PC-9 (cell line): Measurements from ENCODE around the gene MLIP.

Experiments
- EZH2 ChIP-seq: fragments of 200-600 bp; sonication (generic); IDR thresholded peaks from 2 replicates; pipeline ENCODE4 v1.8.0; 2017; ENCODE audit warnings: antibody characterized with exemption, low read depth
- TF ChIP-seq, protein P1 (sequence below): fragments of 200-600 bp; sonication (generic); conservative IDR thresholded peaks from 2 replicates; pipeline ENCODE4 v1.6.1; 2017; ENCODE audit warnings: mixed run types, antibody characterized with exemption, mild to moderate bottlenecking, moderate library complexity

DNA sequence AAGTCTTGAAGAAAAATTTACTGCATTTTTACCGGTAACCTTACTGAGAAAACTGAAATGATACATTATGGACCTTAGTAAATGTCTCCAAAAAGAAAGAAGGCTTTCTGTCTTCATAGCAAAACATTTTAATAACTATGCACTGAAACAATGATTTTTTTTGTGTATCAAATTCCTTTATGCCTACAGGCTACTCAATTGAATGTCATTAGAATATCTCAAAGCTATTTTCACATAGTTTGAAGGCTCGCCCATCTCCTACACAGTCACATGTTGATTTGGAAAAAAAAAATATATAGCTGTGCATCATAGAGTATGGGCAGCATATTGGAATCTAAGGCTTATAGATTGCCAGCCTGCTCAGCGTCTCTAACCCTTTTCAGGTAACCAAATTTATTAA, 12.0 kb upstream of the MLIP start:
- TF ChIP-seq, protein P1, sequence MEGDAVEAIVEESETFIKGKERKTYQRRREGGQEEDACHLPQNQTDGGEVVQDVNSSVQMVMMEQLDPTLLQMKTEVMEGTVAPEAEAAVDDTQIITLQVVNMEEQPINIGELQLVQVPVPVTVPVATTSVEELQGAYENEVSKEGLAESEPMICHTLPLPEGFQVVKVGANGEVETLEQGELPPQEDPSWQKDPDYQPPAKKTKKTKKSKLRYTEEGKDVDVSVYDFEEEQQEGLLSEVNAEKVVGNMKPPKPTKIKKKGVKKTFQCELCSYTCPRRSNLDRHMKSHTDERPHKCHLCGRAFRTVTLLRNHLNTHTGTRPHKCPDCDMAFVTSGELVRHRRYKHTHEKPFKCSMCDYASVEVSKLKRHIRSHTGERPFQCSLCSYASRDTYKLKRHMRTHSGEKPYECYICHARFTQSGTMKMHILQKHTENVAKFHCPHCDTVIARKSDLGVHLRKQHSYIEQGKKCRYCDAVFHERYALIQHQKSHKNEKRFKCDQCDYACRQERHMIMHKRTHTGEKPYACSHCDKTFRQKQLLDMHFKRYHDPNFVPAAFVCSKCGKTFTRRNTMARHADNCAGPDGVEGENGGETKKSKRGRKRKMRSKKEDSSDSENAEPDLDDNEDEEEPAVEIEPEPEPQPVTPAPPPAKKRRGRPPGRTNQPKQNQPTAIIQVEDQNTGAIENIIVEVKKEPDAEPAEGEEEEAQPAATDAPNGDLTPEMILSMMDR = no peak
- TF ChIP-seq EZH2 = no peak
